HG03103 (cell line): Measurements from ENCODE around the gene HNRNPR.
"Not testable (repeated sequence)": the region's sequence is repeated elsewhere in the genome, so short reads cannot be mapped to it uniquely, and the experiment has no call there.

Experiments
- ATAC-seq: cut with Tn5 transposase; IDR thresholded peaks from one replicate; pipeline ENCODE4 v1.9.1; 2021; ENCODE audit warnings: low read depth; ENCODE audit not compliant: unreplicated experiment

The HNRNPR gene

GRCh38 chr1:23258082-23258481 lies 86.0 kb downstream of the HNRNPR start:
- ATAC-seq, result not testable (repeated sequence)

GRCh38 chr1:23257371-23257770 lies 86.7 kb downstream of the HNRNPR start:
- not testable (repeated sequence) for ATAC-seq
